HEK293T (cell line): ENCODE measurements around the gene PCDHA7.
"Not testable (repeated sequence)": the region's sequence is repeated elsewhere in the genome, so short reads cannot be mapped to it uniquely, and the experiment has no call there.

Source experiments
- CTCF ChIA-PET: fragments of 350-600 bp; formaldehyde crosslinking; extraction: SDS; loops from one replicate; lab custom pipeline; 2021; ENCODE audit warnings: antibody characterized with exemption, inconsistent platforms; lab: Yijun Ruan, JAX
- POLR2A ChIA-PET: fragments of 350-600 bp; formaldehyde crosslinking; extraction: SDS; loops from one replicate; lab custom pipeline; 2020; ENCODE audit warnings: antibody characterized with exemption, inconsistent platforms; lab: Yijun Ruan, JAX
- DNase-seq: peaks from one replicate; pipeline ENCODE4 v3.0.0; 2012; ENCODE audit warnings: mixed read lengths; ENCODE audit errors: extremely low spot score
- ARNT ChIP-seq: fragments of 450-650 bp; IDR thresholded peaks from 2 replicates; pipeline ENCODE4 v1.6.1; 2017; ENCODE audit warnings: mild to moderate bottlenecking
- BHLHE40 ChIP-seq: fragments of 450-650 bp; IDR thresholded peaks from 2 replicates; pipeline ENCODE4 v1.6.1; 2016; ENCODE audit warnings: mild to moderate bottlenecking, moderate library complexity, borderline replicate concordance
- CTBP1 ChIP-seq: fragments of 450-650 bp; IDR thresholded peaks from 2 replicates; pipeline ENCODE4 v1.6.1; 2016; ENCODE audit warnings: borderline replicate concordance
- ELF4 ChIP-seq: fragments of 450-650 bp; IDR thresholded peaks from 2 replicates; pipeline ENCODE4 v1.6.1; 2017; ENCODE audit warnings: antibody characterized with exemption
- FOXA1 ChIP-seq: fragments of 450-650 bp; IDR thresholded peaks from 2 replicates; pipeline ENCODE4 v1.6.1; 2016; ENCODE audit warnings: mild to moderate bottlenecking
- FOXK2 ChIP-seq: fragments of 450-650 bp; IDR thresholded peaks from 2 replicates; pipeline ENCODE4 v1.6.1; 2016; ENCODE audit warnings: mild to moderate bottlenecking
- FOXM1 ChIP-seq: fragments of 450-650 bp; IDR thresholded peaks from 2 replicates; pipeline ENCODE4 v1.6.1; 2017; ENCODE audit warnings: mild to moderate bottlenecking, borderline replicate concordance
- HDGF ChIP-seq: fragments of 450-650 bp; IDR thresholded peaks from 2 replicates; pipeline ENCODE4 v1.6.1; 2017; ENCODE audit warnings: antibody characterized with exemption, borderline replicate concordance
- L3MBTL2 ChIP-seq: fragments of 450-650 bp; conservative IDR thresholded peaks from 2 replicates; pipeline ENCODE4 v1.6.1; 2016; ENCODE audit warnings: mild to moderate bottlenecking
- LEF1 ChIP-seq: fragments of 450-650 bp; IDR thresholded peaks from 2 replicates; pipeline ENCODE4 v1.6.1; 2017; ENCODE audit warnings: mild to moderate bottlenecking, borderline replicate concordance
- NFRKB ChIP-seq: fragments of 450-650 bp; IDR thresholded peaks from 2 replicates; pipeline ENCODE4 v1.6.1; 2016; ENCODE audit warnings: mild to moderate bottlenecking, moderate library complexity
- SP1 ChIP-seq: fragments of 450-650 bp; IDR thresholded peaks from 2 replicates; pipeline ENCODE4 v1.6.1; 2017
- SUZ12 ChIP-seq: fragments of 450-650 bp; IDR thresholded peaks from 2 replicates; pipeline ENCODE4 v1.6.1; 2016; ENCODE audit warnings: mild to moderate bottlenecking
- TARDBP ChIP-seq: fragments of 450-650 bp; IDR thresholded peaks from 2 replicates; pipeline ENCODE4 v1.6.1; 2016
- ZNF384 ChIP-seq: fragments of 450-650 bp; IDR thresholded peaks from 2 replicates; pipeline ENCODE4 v1.6.1; 2016
- TF ChIP-seq, protein P1 (sequence below): fragments of 450-650 bp; IDR thresholded peaks from 2 replicates; pipeline ENCODE4 v1.6.1; 2016

The PCDHA7 gene

DNA sequence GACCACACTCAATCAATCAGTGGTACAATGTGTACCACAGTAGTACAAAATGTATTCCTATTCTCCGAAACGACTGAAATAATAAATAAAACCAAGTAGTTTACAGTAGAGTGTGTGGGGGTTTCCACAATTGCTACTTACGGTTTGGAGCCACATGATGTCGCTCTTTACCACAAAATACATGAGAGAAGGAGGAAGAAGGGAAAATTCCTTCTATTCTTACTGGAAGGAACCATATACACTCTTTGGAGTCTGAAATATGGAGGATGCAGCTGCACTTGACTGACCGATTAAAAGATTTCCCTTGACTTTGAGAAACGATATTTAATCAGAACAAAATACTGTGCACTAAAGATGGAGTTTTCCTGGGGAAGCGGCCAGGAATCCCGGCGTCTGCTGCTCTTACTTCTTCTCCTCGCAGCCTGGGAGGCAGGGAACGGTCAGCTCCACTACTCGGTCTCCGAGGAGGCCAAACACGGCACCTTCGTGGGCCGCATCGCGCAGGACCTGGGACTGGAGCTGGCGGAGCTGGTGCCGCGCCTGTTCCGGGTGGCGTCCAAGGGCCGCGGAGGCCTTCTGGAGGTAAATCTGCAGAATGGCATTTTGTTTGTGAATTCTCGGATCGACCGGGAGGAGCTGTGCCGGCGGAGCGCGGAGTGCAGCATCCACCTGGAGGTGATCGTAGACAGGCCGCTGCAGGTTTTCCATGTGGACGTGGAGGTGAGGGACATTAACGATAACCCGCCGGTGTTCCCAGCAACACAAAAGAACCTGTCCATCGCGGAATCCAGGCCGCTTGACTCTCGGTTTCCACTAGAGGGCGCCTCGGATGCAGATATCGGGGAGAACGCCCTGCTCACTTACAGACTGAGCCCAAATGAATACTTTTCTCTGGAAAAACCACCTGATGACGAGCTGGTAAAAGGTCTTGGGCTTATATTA, 27.0 kb upstream of the PCDHA7 start, which contains the start of gene PCDHA4:
Gene PCDHA4, plus strand, starts transcription at position 235 of the 942 bp plus-strand sequence.
- TF ChIP-seq LEF1, result no peak
- TF ChIP-seq, protein P1, sequence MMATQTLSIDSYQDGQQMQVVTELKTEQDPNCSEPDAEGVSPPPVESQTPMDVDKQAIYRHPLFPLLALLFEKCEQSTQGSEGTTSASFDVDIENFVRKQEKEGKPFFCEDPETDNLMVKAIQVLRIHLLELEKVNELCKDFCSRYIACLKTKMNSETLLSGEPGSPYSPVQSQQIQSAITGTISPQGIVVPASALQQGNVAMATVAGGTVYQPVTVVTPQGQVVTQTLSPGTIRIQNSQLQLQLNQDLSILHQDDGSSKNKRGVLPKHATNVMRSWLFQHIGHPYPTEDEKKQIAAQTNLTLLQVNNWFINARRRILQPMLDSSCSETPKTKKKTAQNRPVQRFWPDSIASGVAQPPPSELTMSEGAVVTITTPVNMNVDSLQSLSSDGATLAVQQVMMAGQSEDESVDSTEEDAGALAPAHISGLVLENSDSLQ, result no peak
- no peak for TF ChIP-seq ZNF384
- no peak for TF ChIP-seq ARNT
- no peak for TF ChIP-seq TARDBP
- TF ChIP-seq ELF4, result no peak
- no peak for TF ChIP-seq FOXK2
- no peak for TF ChIP-seq SP1
- TF ChIP-seq L3MBTL2, result no peak
- TF ChIP-seq BHLHE40, result no peak
- TF ChIP-seq FOXA1, result no peak
- TF ChIP-seq FOXM1, result no peak
- TF ChIP-seq HDGF, result no peak
- no peak for DNase-seq
- ChIA-PET POLR2A (no interaction called here), CTCF (interaction anchor here (1.2 kb wide), 1 partner anchor 14 kb away, joined by 3 read pairs; the partner anchor contains the start of gene PCDHA5)

DNA sequence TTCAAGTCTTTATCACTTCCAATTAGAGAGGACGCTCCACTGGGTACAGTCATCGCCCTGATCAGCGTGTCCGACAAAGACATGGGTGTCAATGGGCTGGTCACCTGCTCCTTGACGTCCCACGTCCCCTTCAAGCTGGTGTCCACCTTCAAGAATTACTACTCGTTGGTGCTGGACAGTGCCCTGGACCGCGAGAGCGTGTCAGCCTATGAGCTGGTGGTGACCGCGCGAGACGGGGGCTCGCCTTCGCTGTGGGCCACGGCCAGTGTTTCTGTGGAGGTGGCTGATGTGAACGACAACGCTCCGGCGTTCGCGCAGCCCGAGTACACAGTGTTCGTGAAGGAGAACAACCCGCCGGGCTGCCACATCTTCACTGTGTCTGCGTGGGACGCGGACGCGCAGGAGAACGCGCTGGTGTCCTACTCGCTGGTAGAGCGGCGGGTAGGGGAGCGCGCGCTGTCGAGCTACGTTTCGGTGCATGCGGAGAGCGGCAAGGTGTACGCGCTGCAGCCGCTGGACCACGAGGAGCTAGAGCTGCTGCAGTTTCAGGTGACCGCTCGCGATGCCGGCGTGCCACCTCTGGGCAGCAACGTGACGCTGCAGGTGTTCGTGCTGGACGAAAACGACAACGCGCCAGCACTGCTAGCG, 25.7 kb upstream of the PCDHA7 start:
- CTCF ChIA-PET, result interaction anchor here (1.2 kb wide), 1 partner anchor 13 kb away, joined by 3 read pairs; the partner anchor contains the start of gene PCDHA5
- DNase-seq, POLR2A ChIA-PET: not testable (repeated sequence)

DNA sequence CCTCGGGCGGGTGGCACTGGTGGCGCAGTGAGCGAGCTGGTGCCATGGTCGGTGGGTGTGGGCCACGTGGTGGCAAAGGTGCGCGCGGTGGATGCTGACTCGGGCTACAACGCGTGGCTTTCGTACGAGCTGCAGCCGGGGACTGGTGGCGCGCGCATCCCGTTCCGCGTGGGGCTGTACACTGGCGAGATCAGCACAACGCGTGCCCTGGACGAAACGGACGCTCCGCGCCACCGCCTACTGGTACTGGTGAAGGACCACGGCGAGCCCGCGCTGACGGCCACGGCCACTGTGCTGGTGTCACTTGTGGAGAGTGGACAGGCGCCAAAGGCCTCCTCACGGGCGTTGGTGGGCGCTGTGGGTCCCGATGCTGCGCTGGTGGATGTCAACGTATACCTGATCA, 25.2 kb upstream of the PCDHA7 start:
- POLR2A ChIA-PET, result no interaction called here
- TF ChIP-seq ARNT (no peak), FOXK2 (no peak), LEF1 (no peak), TARDBP (no peak), ZNF384 (no peak)
- TF ChIP-seq, protein P1, result no peak
- no peak for DNase-seq
- CTCF ChIA-PET, result no interaction called here

DNA sequence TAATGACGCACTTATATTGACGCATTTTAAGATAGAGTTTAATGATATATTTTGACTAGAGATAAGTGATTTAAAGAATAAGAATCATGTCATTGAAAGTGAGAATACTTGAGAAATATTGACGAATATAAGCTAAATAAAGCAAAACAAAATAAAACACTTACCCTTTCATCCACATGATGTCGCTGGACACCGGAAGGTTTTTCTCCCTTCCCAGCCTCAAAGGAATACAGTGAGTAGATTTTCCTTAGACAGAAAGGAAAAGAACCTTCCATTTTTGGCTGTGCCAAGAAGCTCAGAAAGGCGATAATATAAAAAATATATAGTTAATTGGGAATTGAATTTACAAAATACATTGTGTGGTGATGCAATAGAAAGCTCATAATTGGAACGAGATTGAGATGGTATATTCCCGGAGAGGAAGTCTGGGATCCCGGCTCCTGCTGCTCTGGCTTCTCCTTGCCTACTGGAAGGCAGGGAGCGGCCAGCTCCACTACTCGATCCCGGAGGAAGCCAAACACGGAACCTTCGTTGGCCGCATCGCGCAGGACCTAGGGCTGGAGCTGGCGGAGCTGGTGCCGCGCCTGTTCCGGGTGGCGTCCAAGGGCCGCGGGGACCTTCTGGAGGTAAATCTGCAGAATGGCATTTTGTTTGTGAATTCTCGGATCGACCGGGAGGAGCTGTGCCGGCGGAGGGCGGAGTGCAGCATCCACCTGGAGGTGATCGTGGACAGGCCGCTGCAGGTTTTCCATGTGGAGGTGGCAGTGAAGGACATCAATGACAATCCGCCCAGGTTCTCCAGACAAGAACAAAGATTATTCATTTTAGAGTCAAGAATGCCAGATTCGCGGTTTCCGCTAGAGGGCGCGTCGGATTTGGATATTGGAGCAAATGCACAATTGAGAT, 12.4 kb upstream of the PCDHA7 start, which contains the start of gene PCDHA5:
Gene PCDHA5, plus strand, starts transcription at position 239 of the 906 bp plus-strand sequence.
- DNase-seq, result peak; percentile 42
- POLR2A ChIA-PET, result no interaction called here
- no peak for TF ChIP-seq L3MBTL2
- CTCF ChIA-PET, result interaction anchor here (0.5 to 1.0 kb wide), 3 partner anchors 14 to 20 kb away, joined by 3 read pairs; no protein-coding TSS in a partner anchor

DNA sequence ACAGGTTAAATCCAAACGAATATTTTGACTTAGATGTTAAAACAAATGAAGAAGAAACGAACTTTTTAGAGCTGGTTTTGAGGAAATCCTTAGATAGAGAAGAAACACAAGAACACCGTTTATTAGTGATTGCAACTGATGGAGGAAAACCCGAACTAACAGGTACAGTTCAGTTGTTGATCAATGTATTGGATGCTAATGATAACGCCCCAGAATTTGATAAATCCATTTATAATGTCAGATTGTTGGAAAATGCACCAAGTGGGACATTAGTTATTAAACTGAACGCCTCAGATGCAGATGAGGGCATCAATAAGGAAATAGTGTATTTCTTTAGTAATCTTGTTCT, 11.8 kb upstream of the PCDHA7 start:
- CTCF ChIA-PET, result interaction anchor here (1.0 kb wide), 1 partner anchor 19 kb away, joined by 3 read pairs; no protein-coding TSS in a partner anchor
- TF ChIP-seq CTBP1, result no peak
- no peak for TF ChIP-seq ELF4
- no peak for TF ChIP-seq HDGF
- TF ChIP-seq SUZ12, result no peak
- TF ChIP-seq FOXK2, result no peak
- no peak for TF ChIP-seq SP1
- no peak for TF ChIP-seq ZNF384
- no peak for TF ChIP-seq NFRKB
- TF ChIP-seq TARDBP, result no peak
- POLR2A ChIA-PET, result no interaction called here
- no peak for DNase-seq

DNA sequence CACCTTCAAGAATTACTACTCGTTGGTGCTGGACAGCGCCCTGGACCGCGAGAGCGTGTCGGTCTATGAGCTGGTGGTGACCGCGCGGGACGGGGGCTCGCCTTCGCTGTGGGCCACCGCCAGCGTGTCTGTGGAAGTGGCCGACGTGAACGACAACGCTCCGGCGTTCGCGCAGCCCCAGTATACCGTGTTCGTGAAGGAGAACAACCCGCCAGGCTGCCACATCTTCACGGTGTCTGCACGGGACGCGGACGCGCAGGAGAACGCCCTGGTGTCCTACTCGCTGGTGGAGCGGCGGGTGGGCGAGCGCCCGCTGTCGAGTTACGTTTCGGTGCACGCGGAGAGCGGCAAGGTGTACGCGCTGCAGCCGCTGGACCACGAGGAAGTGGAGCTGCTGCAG, 11.1 kb upstream of the PCDHA7 start:
- DNase-seq, CTCF ChIA-PET, POLR2A ChIA-PET: not testable (repeated sequence)

DNA sequence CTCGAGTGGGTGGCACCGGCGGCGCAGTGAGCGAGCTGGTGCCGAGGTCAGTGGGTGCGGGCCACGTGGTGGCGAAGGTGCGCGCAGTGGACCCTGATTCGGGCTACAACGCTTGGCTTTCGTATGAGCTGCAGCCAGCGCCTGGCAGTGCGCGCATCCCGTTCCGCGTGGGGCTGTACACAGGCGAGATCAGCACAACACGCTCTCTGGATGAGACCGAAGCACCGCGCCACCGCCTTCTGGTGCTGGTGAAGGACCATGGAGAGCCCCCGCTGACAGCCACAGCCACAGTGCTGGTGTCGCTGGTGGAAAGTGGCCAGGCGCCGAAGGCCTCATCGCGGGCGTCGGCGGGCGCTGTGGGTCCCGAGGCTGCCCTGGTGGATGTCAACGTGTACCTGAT, 10.6 kb upstream of the PCDHA7 start:
- CTCF ChIA-PET, result no interaction called here
- POLR2A ChIA-PET, result no interaction called here
- no peak for DNase-seq
- TF ChIP-seq FOXK2 (no peak), BHLHE40 (no peak), ZNF384 (no peak), FOXM1 (no peak), NFRKB (no peak), SUZ12 (no peak), LEF1 (no peak), L3MBTL2 (no peak), SP1 (no peak), ARNT (no peak), CTBP1 (no peak), TARDBP (no peak), ELF4 (no peak)
- TF ChIP-seq, protein P1, result no peak
